ENCODE data around the gene BNIP3. TPM values are rescaled to one million over a fixed set of nuclear protein-coding genes. Genes with fewer than 3 reads are reported as not detected.

Gene BNIP3
- total and polyA plus RNA-seq, 2 experiments from 2014 or later: 82.4 to 112 TPM

DNA sequence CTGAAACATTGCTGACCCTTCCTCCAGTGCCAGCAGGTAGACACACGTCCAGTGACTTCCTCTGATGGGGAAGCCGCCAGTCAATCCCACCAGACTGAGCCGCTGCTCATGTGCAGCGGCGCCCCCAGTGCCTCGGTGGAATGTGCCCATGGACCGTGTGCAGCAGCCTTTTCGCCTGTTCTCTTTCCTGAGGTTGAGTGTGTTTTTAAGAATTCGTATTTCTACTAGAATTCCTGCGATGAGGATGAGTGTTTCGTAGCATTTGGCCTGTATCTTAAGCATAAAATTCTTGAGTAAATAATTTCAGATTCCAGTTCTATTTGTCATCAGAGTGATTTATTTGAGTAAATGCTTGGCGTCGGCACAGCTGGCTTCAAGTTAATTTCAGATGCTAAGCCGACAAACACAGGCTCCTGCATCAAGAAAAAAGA is 35.4 kb downstream of the BNIP3 start:
- peaks cover 7% of the 10 kb centered on the region for H3K79me2 ChIP-seq
- no peaks in the 10 kb centered on the region for H3K9me3 ChIP-seq (ENCODE audit: low read depth)
- TF ChIP-seq, protein P1, sequence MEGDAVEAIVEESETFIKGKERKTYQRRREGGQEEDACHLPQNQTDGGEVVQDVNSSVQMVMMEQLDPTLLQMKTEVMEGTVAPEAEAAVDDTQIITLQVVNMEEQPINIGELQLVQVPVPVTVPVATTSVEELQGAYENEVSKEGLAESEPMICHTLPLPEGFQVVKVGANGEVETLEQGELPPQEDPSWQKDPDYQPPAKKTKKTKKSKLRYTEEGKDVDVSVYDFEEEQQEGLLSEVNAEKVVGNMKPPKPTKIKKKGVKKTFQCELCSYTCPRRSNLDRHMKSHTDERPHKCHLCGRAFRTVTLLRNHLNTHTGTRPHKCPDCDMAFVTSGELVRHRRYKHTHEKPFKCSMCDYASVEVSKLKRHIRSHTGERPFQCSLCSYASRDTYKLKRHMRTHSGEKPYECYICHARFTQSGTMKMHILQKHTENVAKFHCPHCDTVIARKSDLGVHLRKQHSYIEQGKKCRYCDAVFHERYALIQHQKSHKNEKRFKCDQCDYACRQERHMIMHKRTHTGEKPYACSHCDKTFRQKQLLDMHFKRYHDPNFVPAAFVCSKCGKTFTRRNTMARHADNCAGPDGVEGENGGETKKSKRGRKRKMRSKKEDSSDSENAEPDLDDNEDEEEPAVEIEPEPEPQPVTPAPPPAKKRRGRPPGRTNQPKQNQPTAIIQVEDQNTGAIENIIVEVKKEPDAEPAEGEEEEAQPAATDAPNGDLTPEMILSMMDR (IDR thresholded peaks at IDR 0.05; ENCODE audit: poor library complexity): no peak
- TF ChIP-seq EZH2 (IDR thresholded peaks at IDR 0.05; ENCODE audit: borderline replicate concordance) (no peak), EZH2phosphoT487 (IDR thresholded peaks at IDR 0.05; ENCODE audit: low read depth, severe bottlenecking, unreplicated experiment) (no peak)
- H3K4me3 ChIP-seq: no peak overlapping the region
- H4K20me1 ChIP-seq (ENCODE audit: insufficient read depth, poor library complexity, severe bottlenecking): no peaks in the 10 kb centered on the region
- no peaks in the 10 kb centered on the region for H3K36me3 ChIP-seq (replicated peaks; ENCODE audit: insufficient read depth, low read depth)
- H3K4me2 ChIP-seq: no peak overlapping the region
- H2AFZ ChIP-seq: no peak overlapping the region
- H3K27ac ChIP-seq: no peak overlapping the region
- no peaks in the 10 kb centered on the region for H3K27me3 ChIP-seq
- WGBS (ENCODE audit: low lambda C conversion rate, missing lambda C conversion rate): 82% methylated on average over 14 of the region's 14 CpGs
- no peak for DNase-seq (ENCODE audit: low spot score)
- H3K4me1 ChIP-seq (ENCODE audit: insufficient read depth): no peaks in the 10 kb centered on the region
- H3K9me2 ChIP-seq (replicated peaks; ENCODE audit: insufficient read depth): no peaks in the 10 kb centered on the region

DNA sequence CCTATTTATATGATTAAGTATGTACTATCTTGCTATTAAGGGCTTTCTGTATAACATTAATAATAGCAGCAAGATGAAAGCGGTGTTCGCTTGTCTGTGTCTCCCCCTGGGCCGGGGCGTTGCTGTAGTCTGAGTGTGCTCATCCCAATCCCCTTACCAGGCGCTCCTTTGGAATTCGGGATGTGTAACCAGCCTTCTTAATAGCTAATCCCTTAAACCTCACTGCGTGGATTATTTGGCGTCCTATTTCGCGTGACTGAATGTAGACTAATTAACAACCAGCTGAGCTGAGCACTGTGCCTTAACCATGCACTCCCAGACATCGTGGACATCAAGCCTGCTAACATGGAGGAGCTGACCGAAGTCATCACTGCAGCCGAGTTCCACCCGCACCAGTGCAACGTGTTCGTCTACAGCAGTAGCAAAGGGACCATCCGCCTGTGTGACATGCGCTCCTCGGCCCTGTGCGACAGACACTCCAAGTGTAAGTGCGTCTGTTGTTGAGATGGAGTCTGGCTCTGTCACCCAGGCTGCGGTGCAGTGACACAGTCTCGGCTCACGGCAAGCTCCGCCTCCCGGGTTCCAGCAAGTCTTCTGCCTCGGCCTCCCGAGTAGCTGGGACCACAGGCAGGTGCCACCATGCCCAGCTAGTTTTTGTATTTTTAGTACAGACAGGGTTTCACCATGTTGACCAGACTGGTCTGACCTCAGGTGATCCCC is 36.6 kb downstream of the BNIP3 start:
- 98% methylated on average over 28 of the region's 28 CpGs for WGBS (ENCODE audit: low lambda C conversion rate, missing lambda C conversion rate)
- DNase-seq (ENCODE audit: low spot score): no peak
- no peaks in the 10 kb centered on the region for H3K36me3 ChIP-seq (replicated peaks; ENCODE audit: insufficient read depth, low read depth)
- no peaks in the 10 kb centered on the region for H3K9me3 ChIP-seq (ENCODE audit: low read depth)
- no peak overlapping the region for H2AFZ ChIP-seq
- H3K4me1 ChIP-seq (ENCODE audit: insufficient read depth): no peaks in the 10 kb centered on the region
- no peaks in the 10 kb centered on the region for H3K9me2 ChIP-seq (replicated peaks; ENCODE audit: insufficient read depth)
- H3K27me3 ChIP-seq: no peaks in the 10 kb centered on the region
- TF ChIP-seq, protein P1 (IDR thresholded peaks at IDR 0.05; ENCODE audit: poor library complexity): no peak
- TF ChIP-seq EZH2phosphoT487 (IDR thresholded peaks at IDR 0.05; ENCODE audit: low read depth, severe bottlenecking, unreplicated experiment) (no peak), EZH2 (IDR thresholded peaks at IDR 0.05; ENCODE audit: borderline replicate concordance) (no peak)
- no peak overlapping the region for H3K27ac ChIP-seq
- H3K4me2 ChIP-seq: no peak overlapping the region
- H4K20me1 ChIP-seq (ENCODE audit: insufficient read depth, poor library complexity, severe bottlenecking): peaks cover 2% of the 10 kb centered on the region
- H3K4me3 ChIP-seq: no peak overlapping the region
- H3K79me2 ChIP-seq: peaks cover 3% of the 10 kb centered on the region

GRCh38 chr10:131944412-131944811 is 37.3 kb downstream of the BNIP3 start:
- Histone ChIP-seq H3K27me3 (no peaks in the 10 kb centered on the region), H3K4me1 (ENCODE audit: insufficient read depth) (no peaks in the 10 kb centered on the region), H3K79me2 (peaks cover 3% of the 10 kb centered on the region), H3K9me2 (replicated peaks; ENCODE audit: insufficient read depth) (no peaks in the 10 kb centered on the region), H3K9me3 (ENCODE audit: low read depth) (no peaks in the 10 kb centered on the region), H3K4me3 (no peak overlapping the region), H4K20me1 (ENCODE audit: insufficient read depth, poor library complexity, severe bottlenecking) (peaks cover 2% of the 10 kb centered on the region), H2AFZ (no peak overlapping the region), H3K27ac (no peak overlapping the region), H3K4me2 (no peak overlapping the region), H3K36me3 (replicated peaks; ENCODE audit: insufficient read depth, low read depth) (no peaks in the 10 kb centered on the region)
- no peak for TF ChIP-seq EZH2 (IDR thresholded peaks at IDR 0.05; ENCODE audit: borderline replicate concordance)
- WGBS (ENCODE audit: low lambda C conversion rate, missing lambda C conversion rate): 90% methylated on average over 4 of the region's 4 CpGs
- no peak for DNase-seq (ENCODE audit: low spot score)

- no peaks in the 10 kb centered on the region for H3K36me3 ChIP-seq (replicated peaks; ENCODE audit: insufficient read depth, low read depth)
Observed at GRCh38 chr10:131943021-131943814, 38.5 kb downstream of the BNIP3 start.

More at GRCh38 chr10:131943021-131943814, 38.5 kb downstream of the BNIP3 start:
- Histone ChIP-seq H3K4me2 (no peak overlapping the region), H2AFZ (no peak overlapping the region), H4K20me1 (ENCODE audit: insufficient read depth, poor library complexity, severe bottlenecking) (peaks cover 9% of the 10 kb centered on the region), H3K79me2 (peaks cover 7% of the 10 kb centered on the region), H3K4me1 (ENCODE audit: insufficient read depth) (no peaks in the 10 kb centered on the region), H3K27ac (no peak overlapping the region), H3K4me3 (no peak overlapping the region), H3K9me3 (ENCODE audit: low read depth) (no peaks in the 10 kb centered on the region), H3K27me3 (no peaks in the 10 kb centered on the region), H3K9me2 (replicated peaks; ENCODE audit: insufficient read depth) (no peaks in the 10 kb centered on the region)
- no peak for DNase-seq (ENCODE audit: low spot score)
- no peak for TF ChIP-seq EZH2 (IDR thresholded peaks at IDR 0.05; ENCODE audit: borderline replicate concordance)
- TF ChIP-seq, protein P1 (IDR thresholded peaks at IDR 0.05; ENCODE audit: poor library complexity): peak; percentile 37
- 85% methylated on average over 11 of the region's 11 CpGs for WGBS (ENCODE audit: low lambda C conversion rate, missing lambda C conversion rate)

Measured in hepatocyte (in vitro differentiated cells).